ENCODE data around the gene LRP10.
A peak's percentile ranks its signal among the peaks of the same experiment; 100 is the strongest.

The LRP10 gene

GRCh38 chr14:22864979-22865378 lies 6.6 kb upstream of the LRP10 start:
- no peak for TF ChIP-seq CTCF (conservative IDR thresholded peaks at IDR 0.05; ENCODE audit: low read depth)
- ChIA-PET POLR2A (ENCODE audit: low non-redundant PET) (no interaction called here), CTCF (no interaction called here)
- H3K27ac ChIP-seq, result no peak overlapping the region
- no peak for DNase-seq (ENCODE audit: low spot score)

- CTCF ChIA-PET, result interaction anchor here (0.6 to 0.7 kb wide), 2 partner anchors 56 to 301 kb away, joined by 3 read pairs; no protein-coding TSS in a partner anchor
- POLR2A ChIA-PET (ENCODE audit: low non-redundant PET), result no interaction called here
- DNase-seq (ENCODE audit: low spot score), result no peak
- H3K27ac ChIP-seq, result no peak overlapping the region
- no peak for TF ChIP-seq CTCF (conservative IDR thresholded peaks at IDR 0.05; ENCODE audit: low read depth)
Observed at GRCh38 chr14:22865424-22866405, 5.8 kb upstream of the LRP10 start.

- no peak overlapping the region for H3K27ac ChIP-seq
- no peak for TF ChIP-seq CTCF (conservative IDR thresholded peaks at IDR 0.05; ENCODE audit: low read depth)
- no peak for DNase-seq (ENCODE audit: low spot score)
- ChIA-PET CTCF (interaction anchor here (0.6 to 0.7 kb wide), 2 partner anchors 28 to 57 kb away, joined by 3 read pairs; no protein-coding TSS in a partner anchor), POLR2A (ENCODE audit: low non-redundant PET) (no interaction called here)
Observed at GRCh38 chr14:22866874-22867273, 4.7 kb upstream of the LRP10 start.

- DNase-seq (ENCODE audit: low spot score), result no peak
- POLR2A ChIA-PET (ENCODE audit: low non-redundant PET), result interaction anchor here (0.6 to 1.2 kb wide), 2 partner anchors 45 to 318 kb away, joined by 6 to 7 read pairs; no protein-coding TSS in a partner anchor
- CTCF ChIA-PET, result interaction anchor here (0.6 to 1.4 kb wide), 4 partner anchors 18 to 314 kb away, joined by 3 to 6 read pairs (median 6); no protein-coding TSS in a partner anchor
- no peak for TF ChIP-seq CTCF (conservative IDR thresholded peaks at IDR 0.05; ENCODE audit: low read depth)
- H3K27ac ChIP-seq, result peak overlapping the region; percentile 99
Observed at GRCh38 chr14:22870811-22871223, 723 bp upstream of the LRP10 start.

GRCh38 chr14:22872033-22872832 lies 693 bp downstream of the LRP10 start:
- peak overlapping the region; percentile 99 for H3K27ac ChIP-seq
- CTCF ChIA-PET, result interaction anchor here (0.5 to 3.2 kb wide), 15 partner anchors 11 to 315 kb away, joined by 3 to 40 read pairs (median 5); partner anchors contain the start of genes OXA1L and REM2
- POLR2A ChIA-PET (ENCODE audit: low non-redundant PET), result interaction anchor here (1.2 kb wide), 1 partner anchor 44 kb away, joined by 6 read pairs; no protein-coding TSS in a partner anchor
- TF ChIP-seq CTCF (conservative IDR thresholded peaks at IDR 0.05; ENCODE audit: low read depth), result peak; percentile 95
- peak; percentile 78 for DNase-seq (ENCODE audit: low spot score)

All from RWPE1 (cell line).